HG03442 (cell line): ENCODE results near the gene LAMC3.
"Not testable (repeated sequence)": the region's sequence is repeated elsewhere in the genome, so short reads cannot be mapped to it uniquely, and the experiment has no call there.

ENCODE experiments used
- ATAC-seq: cut with Tn5 transposase; IDR thresholded peaks from one replicate; pipeline ENCODE4 v1.9.1; 2021; ENCODE audit warnings: mild to moderate bottlenecking, moderate library complexity; ENCODE audit not compliant: unreplicated experiment

The LAMC3 gene

GRCh38 chr9:130991778-130992681 is 16.9 kb upstream of the LAMC3 start:
- no peak for ATAC-seq

- ATAC-seq: no peak
These were observed 16.3 kb upstream of the LAMC3 start for GRCh38 chr9:130992682-130993032.

GRCh38 chr9:130993303-130994030 is 15.5 kb upstream of the LAMC3 start:
- ATAC-seq: no peak

GRCh38 chr9:130994135-130995085 is 14.6 kb upstream of the LAMC3 start:
- no peak for ATAC-seq

GRCh38 chr9:130995086-130996011 is 13.6 kb upstream of the LAMC3 start:
- ATAC-seq: no peak

- ATAC-seq: no peak
These were observed 12.8 kb upstream of the LAMC3 start for GRCh38 chr9:130996205-130996604.

- ATAC-seq: no peak
These were observed 12.1 kb upstream of the LAMC3 start for GRCh38 chr9:130996676-130997394.

GRCh38 chr9:130997395-130997684 is 11.6 kb upstream of the LAMC3 start:
- ATAC-seq: no peak

- ATAC-seq: no peak
These were observed 10.9 kb upstream of the LAMC3 start for GRCh38 chr9:130997925-130998596.

- ATAC-seq: no peak
These were observed 10.3 kb upstream of the LAMC3 start for GRCh38 chr9:130998597-130999244.

- ATAC-seq: no peak
These were observed 9.7 kb upstream of the LAMC3 start for GRCh38 chr9:130999245-130999623.

- not testable (repeated sequence) for ATAC-seq
These were observed 8.4 kb upstream of the LAMC3 start for GRCh38 chr9:131000526-131000925.

- no peak for ATAC-seq
These were observed 8.0 kb upstream of the LAMC3 start for GRCh38 chr9:131001021-131001420.

GRCh38 chr9:131001990-131002389 is 7.0 kb upstream of the LAMC3 start:
- ATAC-seq: no peak

GRCh38 chr9:131006601-131007000 is 2.4 kb upstream of the LAMC3 start:
- ATAC-seq: no peak

- ATAC-seq: no peak
These were observed 888 bp upstream of the LAMC3 start for GRCh38 chr9:131008086-131008485.

- ATAC-seq: no peak
These were observed 438 bp upstream of the LAMC3 start for GRCh38 chr9:131008563-131008908.

GRCh38 chr9:131010482-131011273 is 1.7 kb downstream of the LAMC3 start:
- no peak for ATAC-seq
